ENCODE measurements around the gene HOXA13.

The HOXA13 gene

GRCh38 chr7:27208998-27209397 is 9.1 kb upstream of the HOXA13 start:
- no peak for DNase-seq (ENCODE audit: low read depth in 2 of 3, low spot score in 1 of 3)

DNA sequence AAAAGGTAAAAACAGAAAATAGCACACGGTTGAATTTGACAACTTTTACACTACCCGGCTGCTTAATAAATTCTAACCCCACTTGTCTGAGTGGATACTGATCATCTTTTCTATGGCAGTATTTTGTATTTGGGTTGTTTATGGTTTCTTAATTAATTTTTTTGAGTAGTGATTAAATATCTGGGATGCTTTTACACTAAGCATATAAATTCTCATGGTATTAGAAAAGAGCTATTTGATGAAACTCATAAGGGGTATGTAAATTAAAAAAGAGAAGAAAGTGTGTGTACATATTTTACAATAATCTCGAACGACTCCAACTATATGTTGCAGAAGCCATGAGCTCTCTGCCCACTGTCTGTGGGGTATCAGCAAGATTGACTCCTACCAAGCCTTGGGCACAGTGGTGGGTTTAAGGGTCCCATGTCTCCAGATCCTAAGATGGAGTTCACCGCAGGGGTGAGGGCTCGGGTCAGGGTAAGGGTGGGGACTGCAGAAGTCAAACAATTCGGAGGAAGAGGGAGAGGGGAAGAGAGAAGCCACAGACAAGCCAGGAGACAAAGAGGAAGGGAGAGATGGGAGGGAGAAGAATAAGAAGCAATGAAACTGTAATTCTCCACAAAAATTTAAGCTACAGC is 7.6 kb upstream of the HOXA13 start:
- no peak for DNase-seq (ENCODE audit: low read depth in 2 of 3, low spot score in 1 of 3)

DNA sequence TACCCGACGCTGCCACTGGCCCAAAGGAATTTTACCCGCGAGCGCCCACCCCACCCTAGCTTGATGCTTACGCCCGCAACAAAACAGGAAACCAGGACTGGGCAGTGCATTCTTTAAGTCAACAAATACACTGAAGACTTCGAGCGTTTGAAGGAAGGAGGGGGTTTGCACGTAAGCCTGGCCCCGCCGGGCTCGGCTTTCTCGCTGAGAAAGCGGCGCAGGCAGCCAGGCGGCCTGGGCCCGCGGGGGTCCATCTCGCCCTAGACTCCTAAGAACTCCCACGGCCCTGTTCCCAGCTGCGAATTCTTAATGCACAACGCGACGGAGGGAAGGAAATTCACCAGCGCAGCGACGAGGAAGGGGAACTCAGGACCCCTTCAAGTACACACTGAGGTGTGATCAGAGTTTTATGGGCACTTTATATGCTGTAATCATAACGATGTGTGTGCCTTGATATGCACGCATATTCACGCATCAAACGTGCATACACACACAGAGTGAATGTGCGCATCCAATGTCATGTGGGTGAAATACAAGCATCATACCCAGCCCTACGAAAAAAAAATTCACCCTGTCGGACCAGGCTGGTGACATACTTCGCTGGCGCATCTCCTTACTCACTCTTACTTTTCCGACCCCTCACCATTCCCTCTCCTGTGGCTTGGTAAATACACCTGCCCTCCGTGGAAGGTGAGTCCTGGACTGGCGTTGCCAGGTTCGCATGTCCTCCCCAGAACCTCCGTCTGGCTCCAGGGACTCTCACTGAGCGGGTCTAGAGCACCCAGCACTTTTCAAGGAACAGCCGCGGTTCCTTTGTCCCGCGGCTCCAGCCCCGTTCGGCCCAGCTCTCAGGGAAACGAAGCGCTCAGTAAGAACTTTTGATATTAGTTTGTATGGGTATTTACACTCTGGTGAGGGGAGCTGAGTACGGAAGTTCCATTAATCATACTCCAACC is 5.7 kb upstream of the HOXA13 start:
- DNase-seq (ENCODE audit: low read depth in 2 of 3, low spot score in 1 of 3): no peak

DNA sequence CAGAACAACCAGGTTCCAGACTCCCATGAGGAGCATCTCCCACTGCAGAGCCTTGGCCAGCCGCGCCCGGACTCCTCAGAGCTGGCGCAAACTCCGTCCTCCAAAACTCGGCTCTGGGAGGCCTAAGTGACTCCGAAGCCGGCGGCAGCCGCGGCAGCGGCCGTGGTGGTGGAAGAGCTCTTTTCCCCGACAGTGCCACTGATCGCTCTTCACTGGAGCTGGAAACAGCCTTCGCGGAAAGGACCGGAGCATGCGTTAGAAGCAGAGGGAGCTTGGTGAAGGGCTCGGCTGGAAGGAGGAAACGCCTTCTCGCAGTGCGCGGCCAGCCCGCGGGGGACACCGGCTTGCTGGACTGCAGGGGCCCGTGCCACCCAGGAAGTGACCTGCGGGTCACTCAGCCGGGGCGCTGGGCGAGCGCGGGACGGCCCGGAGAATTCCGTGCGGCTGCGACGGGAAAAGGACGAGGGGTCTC is 5.0 kb upstream of the HOXA13 start:
- no peak for DNase-seq (ENCODE audit: low read depth in 2 of 3, low spot score in 1 of 3)

GRCh38 chr7:27203964-27204594 is 4.2 kb upstream of the HOXA13 start:
- no peak for DNase-seq (ENCODE audit: low read depth in 2 of 3, low spot score in 1 of 3)

DNA sequence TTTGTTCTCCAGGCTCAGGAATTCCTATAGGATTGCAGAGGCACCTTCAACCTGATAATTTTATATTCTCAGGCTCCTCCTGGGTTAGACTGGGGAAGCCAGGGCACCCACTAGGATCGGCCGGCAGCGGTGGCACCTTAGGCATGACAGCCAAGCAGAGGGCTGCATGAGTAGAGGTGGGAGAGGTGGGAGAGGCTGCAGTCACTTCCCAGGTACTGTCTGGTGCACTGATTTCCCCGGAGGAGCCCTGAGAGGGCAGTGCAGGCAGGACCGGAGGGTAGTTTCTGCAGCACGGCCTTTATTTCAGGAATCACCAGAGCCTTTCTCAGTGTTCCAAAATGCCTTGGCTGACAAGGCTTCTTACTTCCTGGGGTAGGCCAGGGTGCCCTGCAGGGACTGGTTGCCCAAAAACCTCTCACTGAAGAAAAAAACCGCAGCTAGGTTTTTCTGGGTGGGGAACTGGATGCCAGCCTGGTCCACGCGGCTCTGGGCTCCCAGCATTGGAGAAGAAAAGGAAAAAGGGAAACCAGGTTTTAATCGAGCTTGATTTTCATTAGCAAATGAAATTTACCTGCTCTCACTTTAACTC is 3.6 kb upstream of the HOXA13 start:
- no peak for DNase-seq (ENCODE audit: low read depth in 2 of 3, low spot score in 1 of 3)

GRCh38 chr7:27202862-27203134 is 2.9 kb upstream of the HOXA13 start:
- DNase-seq (ENCODE audit: low read depth in 2 of 3, low spot score in 1 of 3): no peak

DNA sequence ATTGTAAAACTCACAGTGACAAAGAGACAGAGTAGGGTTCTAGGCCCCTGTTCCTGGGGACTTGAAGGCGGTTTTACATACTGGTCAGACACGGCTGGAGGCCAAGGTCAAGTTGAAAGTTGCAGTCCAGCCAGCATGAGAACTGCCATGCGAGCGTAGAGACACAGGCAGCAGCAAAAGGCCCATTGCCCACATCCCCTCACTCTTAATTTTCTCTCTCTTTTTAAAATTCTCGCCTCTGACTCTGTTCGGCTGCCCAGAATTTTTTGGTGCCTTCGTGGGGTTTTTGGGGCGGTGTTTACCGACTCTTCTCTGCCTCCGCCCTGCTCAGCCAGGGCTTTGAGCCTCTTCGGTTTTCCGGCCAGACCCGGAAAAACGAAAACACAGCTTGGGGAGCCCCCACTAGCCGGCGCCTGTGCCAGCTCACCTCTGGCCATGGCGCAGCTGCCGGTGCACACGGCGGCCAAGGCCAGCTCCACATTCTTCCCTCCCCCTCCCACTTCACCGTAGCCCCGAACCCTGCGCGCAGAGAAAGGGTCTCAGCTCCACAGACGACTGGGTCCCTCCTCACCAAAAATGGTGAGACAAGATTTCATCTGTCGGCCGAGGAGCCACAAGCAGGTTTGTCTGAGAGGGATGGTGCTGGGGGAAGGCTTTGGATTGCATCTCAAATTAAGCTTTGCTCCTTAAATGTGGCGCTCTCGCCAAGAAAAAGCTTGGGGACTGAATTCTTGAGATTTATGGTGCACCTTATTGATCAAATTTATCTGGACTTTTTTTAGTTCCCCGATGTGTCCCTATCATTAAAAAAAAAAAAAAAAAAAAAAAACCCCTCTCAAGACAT is 2.3 kb upstream of the HOXA13 start:
- no peak for DNase-seq (ENCODE audit: low read depth in 2 of 3, low spot score in 1 of 3)

DNA sequence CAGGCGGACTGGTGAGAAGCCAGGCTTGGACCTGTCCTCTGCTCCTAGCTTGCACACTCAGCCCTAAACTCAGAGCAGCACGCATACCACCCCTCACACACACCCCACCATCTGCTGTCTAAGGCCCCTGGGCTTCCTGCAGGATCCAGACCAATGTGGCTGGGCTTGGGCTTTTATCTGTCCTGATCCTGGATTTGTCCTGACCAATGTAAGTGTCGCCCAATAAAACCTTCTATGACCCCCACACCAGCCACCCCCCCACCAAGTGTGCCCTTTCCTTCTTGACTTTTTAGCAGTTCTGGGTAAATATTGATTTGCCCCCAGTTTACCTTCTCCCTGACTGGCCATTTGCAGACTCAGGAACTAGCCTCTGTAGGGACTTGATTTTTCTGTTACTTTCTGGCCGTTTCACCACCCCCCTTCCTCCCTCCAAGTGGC is 1.7 kb upstream of the HOXA13 start:
- DNase-seq (ENCODE audit: low read depth in 2 of 3, low spot score in 1 of 3): no peak

GRCh38 chr7:27200761-27201579 is 1.1 kb upstream of the HOXA13 start:
- no peak for DNase-seq (ENCODE audit: low read depth in 2 of 3, low spot score in 1 of 3)

- no peak for DNase-seq (ENCODE audit: low read depth in 2 of 3, low spot score in 1 of 3)
Measured at GRCh38 chr7:27198871-27199801, 755 bp downstream of the HOXA13 start.

GRCh38 chr7:27198138-27198841 is 1.6 kb downstream of the HOXA13 start:
- no peak for DNase-seq (ENCODE audit: low read depth in 2 of 3, low spot score in 1 of 3)

GRCh38 chr7:27197137-27198042 is 2.5 kb downstream of the HOXA13 start:
- DNase-seq (ENCODE audit: low read depth in 2 of 3, low spot score in 1 of 3): no peak

GRCh38 chr7:27196287-27196767 is 3.6 kb downstream of the HOXA13 start:
- DNase-seq (ENCODE audit: low read depth in 2 of 3, low spot score in 1 of 3): peak; percentile 69 to 87 (median 79)

- no peak for DNase-seq (ENCODE audit: low read depth in 2 of 3, low spot score in 1 of 3)
Measured at GRCh38 chr7:27194686-27195379, 5.1 kb downstream of the HOXA13 start.

DNA sequence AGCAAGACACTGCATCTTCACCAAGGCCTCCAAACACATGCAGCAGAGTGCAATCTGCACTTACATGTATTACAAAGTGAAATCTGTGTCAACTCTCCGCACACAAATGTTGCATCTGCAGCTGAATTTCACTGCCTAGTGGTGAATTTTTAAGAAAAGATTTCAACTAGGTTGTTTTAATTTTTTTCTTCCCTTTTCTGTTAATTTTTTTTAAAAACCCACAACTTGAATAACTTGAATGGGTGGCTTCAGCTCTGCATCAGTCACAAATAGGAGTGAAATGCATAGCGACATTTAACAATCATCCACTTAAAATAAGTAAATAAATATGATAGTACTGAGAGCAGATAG is 5.9 kb downstream of the HOXA13 start:
- no peak for DNase-seq (ENCODE audit: low read depth in 2 of 3, low spot score in 1 of 3)
